Epithelial cell of esophagus (primary cell): ENCODE measurements around the gene RHEBL1.

Source experiments
- DNase-seq: peaks from one replicate; pipeline ENCODE4 v3.0.0; 2010; ENCODE audit warnings: low read depth
- H3K4me3 ChIP-seq: 2 replicates; pipeline ENCODE4 v1.5.1; 2011; ENCODE audit warnings: mild to moderate bottlenecking, low read length, control low read depth
- CTCF ChIP-seq: IDR thresholded peaks from 2 replicates; pipeline ENCODE4 v1.5.1; 2011; ENCODE audit warnings: low read depth, mild to moderate bottlenecking, low read length, control low read depth, inconsistent platforms; ENCODE audit not compliant: insufficient read depth; ENCODE audit errors: missing control alignments

The RHEBL1 gene

GRCh38 chr12:49026101-49026500 is 43.7 kb downstream of the RHEBL1 start:
- no peak overlapping the region for H3K4me3 ChIP-seq
- TF ChIP-seq CTCF, result no peak
- DNase-seq, result no peak

- no peak for TF ChIP-seq CTCF
- no peak for DNase-seq
- no peak overlapping the region for H3K4me3 ChIP-seq
Observed at GRCh38 chr12:49025463-49025862, 44.3 kb downstream of the RHEBL1 start.

- TF ChIP-seq CTCF, result no peak
- no peak overlapping the region for H3K4me3 ChIP-seq
- DNase-seq, result no peak
Observed at GRCh38 chr12:49024543-49024942, 45.2 kb downstream of the RHEBL1 start.

- no peak for TF ChIP-seq CTCF
- no peak for DNase-seq
- H3K4me3 ChIP-seq, result no peak overlapping the region
Observed at GRCh38 chr12:49023812-49024211, 46.0 kb downstream of the RHEBL1 start.

GRCh38 chr12:49022558-49023178 is 47.1 kb downstream of the RHEBL1 start:
- no peak for DNase-seq
- no peak for TF ChIP-seq CTCF
- no peak overlapping the region for H3K4me3 ChIP-seq

GRCh38 chr12:49021292-49021915 is 48.4 kb downstream of the RHEBL1 start:
- TF ChIP-seq CTCF, result no peak
- DNase-seq, result no peak
- no peak overlapping the region for H3K4me3 ChIP-seq

GRCh38 chr12:49020441-49020840 is 49.3 kb downstream of the RHEBL1 start:
- DNase-seq, result no peak
- no peak for TF ChIP-seq CTCF
- H3K4me3 ChIP-seq, result no peak overlapping the region
